GM23338 (cell line): ENCODE data around the gene OR5K2.

ENCODE experiments used
- CREB1 ChIP-seq: fragments of 250-450 bp; sonication (Bioruptor Pico); IDR thresholded peaks from 2 replicates; pipeline ENCODE4 v1.5.0; 2020; ENCODE audit warnings: low read depth, mild to moderate bottlenecking, moderate library complexity
- EZH2 ChIP-seq: fragments of 200-600 bp; sonication (generic); IDR thresholded peaks from one replicate; pipeline ENCODE4 v1.8.0; 2017; ENCODE audit warnings: antibody characterized with exemption, mild to moderate bottlenecking, low read depth; ENCODE audit not compliant: unreplicated experiment
- EZH2phosphoT487 ChIP-seq: fragments of 200-600 bp; sonication (generic); IDR thresholded peaks from one replicate; pipeline ENCODE4 v1.8.1; 2018; ENCODE audit warnings: antibody characterized with exemption; ENCODE audit not compliant: unreplicated experiment
- JUNB ChIP-seq: IDR thresholded peaks from one replicate; pipeline ENCODE4 v1.6.1; 2016; ENCODE audit warnings: antibody characterized with exemption; ENCODE audit not compliant: unreplicated experiment
- POLR2AphosphoS5 ChIP-seq: IDR thresholded peaks from 2 replicates; pipeline ENCODE4 v1.6.1; 2016; ENCODE audit warnings: antibody characterized with exemption, low read depth
- ZNF114 ChIP-seq: fragments of 250-450 bp; sonication (Bioruptor Pico); IDR thresholded peaks from 2 replicates; pipeline ENCODE4 v1.5.0; 2020; ENCODE audit warnings: mild to moderate bottlenecking, moderate library complexity
- TF ChIP-seq, protein P1 (sequence below), 2 experiments: fragments of 200-600 bp in 1 of 2; sonication (generic) in 1 of 2; conservative IDR thresholded peaks; 2 replicates each; pipeline versions ENCODE4 v1.5.1 to v1.6.1; 2016 to 2017; ENCODE audit warnings: antibody characterized with exemption in 2 of 2, low read depth in 2 of 2, mild to moderate bottlenecking in 2 of 2, moderate library complexity in 1 of 2
- TF ChIP-seq, protein P2 (sequence below): IDR thresholded peaks from one replicate; pipeline ENCODE4 v1.6.1; 2018; ENCODE audit warnings: antibody characterized with exemption; ENCODE audit not compliant: unreplicated experiment
- TF ChIP-seq, protein P3 (sequence below): IDR thresholded peaks from 2 replicates; pipeline ENCODE4 v1.6.1; 2016; ENCODE audit warnings: antibody characterized with exemption

DNA sequence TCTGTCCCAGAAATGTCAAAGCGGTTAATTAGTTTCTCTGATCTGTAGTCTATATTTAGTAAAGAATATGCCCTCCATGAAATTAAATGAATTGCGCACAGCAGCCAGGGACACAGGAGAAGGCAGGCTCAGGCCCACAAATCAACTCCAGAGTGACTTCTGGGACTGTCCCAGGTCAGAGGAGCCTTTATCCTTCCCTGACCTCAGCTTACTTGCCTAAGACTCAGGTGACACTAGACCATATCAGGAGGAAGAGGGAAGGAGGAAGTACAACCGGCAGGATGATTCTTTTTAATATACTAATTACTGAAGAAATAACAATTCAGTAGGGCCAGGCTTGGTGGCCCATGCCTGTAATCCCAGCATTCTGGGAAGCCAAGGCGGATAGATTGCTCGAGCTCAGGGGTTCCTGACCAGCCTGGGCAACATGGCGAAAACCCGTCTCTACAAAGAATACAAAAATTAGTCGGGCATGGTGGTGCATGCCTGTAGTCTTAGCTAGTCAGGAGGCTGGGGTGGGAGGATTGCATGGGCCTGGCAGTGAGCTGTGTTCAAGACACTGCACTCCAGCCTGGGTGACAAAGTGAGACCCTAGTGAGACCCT, 32.5 kb downstream of the OR5K2 start:
- TF ChIP-seq, protein P1, sequence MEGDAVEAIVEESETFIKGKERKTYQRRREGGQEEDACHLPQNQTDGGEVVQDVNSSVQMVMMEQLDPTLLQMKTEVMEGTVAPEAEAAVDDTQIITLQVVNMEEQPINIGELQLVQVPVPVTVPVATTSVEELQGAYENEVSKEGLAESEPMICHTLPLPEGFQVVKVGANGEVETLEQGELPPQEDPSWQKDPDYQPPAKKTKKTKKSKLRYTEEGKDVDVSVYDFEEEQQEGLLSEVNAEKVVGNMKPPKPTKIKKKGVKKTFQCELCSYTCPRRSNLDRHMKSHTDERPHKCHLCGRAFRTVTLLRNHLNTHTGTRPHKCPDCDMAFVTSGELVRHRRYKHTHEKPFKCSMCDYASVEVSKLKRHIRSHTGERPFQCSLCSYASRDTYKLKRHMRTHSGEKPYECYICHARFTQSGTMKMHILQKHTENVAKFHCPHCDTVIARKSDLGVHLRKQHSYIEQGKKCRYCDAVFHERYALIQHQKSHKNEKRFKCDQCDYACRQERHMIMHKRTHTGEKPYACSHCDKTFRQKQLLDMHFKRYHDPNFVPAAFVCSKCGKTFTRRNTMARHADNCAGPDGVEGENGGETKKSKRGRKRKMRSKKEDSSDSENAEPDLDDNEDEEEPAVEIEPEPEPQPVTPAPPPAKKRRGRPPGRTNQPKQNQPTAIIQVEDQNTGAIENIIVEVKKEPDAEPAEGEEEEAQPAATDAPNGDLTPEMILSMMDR (conservative IDR thresholded peaks at IDR 0.05; ENCODE audit: low read depth in 2 of 2) = no peak
- TF ChIP-seq EZH2 = no peak
- TF ChIP-seq POLR2AphosphoS5 = no peak
- TF ChIP-seq, protein P2, sequence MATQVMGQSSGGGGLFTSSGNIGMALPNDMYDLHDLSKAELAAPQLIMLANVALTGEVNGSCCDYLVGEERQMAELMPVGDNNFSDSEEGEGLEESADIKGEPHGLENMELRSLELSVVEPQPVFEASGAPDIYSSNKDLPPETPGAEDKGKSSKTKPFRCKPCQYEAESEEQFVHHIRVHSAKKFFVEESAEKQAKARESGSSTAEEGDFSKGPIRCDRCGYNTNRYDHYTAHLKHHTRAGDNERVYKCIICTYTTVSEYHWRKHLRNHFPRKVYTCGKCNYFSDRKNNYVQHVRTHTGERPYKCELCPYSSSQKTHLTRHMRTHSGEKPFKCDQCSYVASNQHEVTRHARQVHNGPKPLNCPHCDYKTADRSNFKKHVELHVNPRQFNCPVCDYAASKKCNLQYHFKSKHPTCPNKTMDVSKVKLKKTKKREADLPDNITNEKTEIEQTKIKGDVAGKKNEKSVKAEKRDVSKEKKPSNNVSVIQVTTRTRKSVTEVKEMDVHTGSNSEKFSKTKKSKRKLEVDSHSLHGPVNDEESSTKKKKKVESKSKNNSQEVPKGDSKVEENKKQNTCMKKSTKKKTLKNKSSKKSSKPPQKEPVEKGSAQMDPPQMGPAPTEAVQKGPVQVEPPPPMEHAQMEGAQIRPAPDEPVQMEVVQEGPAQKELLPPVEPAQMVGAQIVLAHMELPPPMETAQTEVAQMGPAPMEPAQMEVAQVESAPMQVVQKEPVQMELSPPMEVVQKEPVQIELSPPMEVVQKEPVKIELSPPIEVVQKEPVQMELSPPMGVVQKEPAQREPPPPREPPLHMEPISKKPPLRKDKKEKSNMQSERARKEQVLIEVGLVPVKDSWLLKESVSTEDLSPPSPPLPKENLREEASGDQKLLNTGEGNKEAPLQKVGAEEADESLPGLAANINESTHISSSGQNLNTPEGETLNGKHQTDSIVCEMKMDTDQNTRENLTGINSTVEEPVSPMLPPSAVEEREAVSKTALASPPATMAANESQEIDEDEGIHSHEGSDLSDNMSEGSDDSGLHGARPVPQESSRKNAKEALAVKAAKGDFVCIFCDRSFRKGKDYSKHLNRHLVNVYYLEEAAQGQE = no peak
- TF ChIP-seq CREB1 (CRISPR knock-in tag) = no peak
- no peak for TF ChIP-seq ZNF114 (CRISPR knock-in tag)
- TF ChIP-seq, protein P3, sequence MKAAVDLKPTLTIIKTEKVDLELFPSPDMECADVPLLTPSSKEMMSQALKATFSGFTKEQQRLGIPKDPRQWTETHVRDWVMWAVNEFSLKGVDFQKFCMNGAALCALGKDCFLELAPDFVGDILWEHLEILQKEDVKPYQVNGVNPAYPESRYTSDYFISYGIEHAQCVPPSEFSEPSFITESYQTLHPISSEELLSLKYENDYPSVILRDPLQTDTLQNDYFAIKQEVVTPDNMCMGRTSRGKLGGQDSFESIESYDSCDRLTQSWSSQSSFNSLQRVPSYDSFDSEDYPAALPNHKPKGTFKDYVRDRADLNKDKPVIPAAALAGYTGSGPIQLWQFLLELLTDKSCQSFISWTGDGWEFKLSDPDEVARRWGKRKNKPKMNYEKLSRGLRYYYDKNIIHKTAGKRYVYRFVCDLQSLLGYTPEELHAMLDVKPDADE = no peak
- no peak for TF ChIP-seq EZH2phosphoT487
- TF ChIP-seq JUNB = no peak
